NCI-H748 (cell line): ENCODE measurements around the gene EGF.
"Not testable (repeated sequence)": the region's sequence is repeated elsewhere in the genome, so short reads cannot be mapped to it uniquely, and the experiment has no call there.

ENCODE experiments used
- DNase-seq: peaks from one replicate; lab custom pipeline; 2025; ENCODE audit not compliant: unreplicated experiment; lab: John Stamatoyannopoulos, UW

The EGF gene

DNA sequence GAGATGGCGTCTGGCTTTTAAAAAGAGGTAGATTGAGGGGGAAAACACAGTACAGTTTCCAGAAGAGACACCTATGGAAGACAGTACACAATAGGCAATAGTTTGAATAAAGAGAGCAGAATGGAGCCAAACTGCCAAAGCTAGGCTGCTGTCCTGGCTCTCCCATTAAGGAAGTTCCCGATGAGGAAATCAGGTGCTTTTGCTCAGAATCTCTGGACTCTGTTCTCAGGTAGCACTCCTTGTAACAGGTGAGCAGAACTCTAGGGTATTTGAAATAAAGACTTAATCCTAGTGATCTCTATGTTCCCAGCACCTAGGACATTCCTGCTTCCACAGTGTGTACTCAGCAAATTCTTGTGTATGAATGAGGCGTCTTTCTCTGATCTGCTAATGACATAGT, 1.6 kb downstream of the EGF start:
- no peak for DNase-seq

GRCh38 chr4:109915385-109916026, 2.8 kb downstream of the EGF start:
- DNase-seq: no peak

- DNase-seq: no peak
These were observed 3.3 kb downstream of the EGF start for GRCh38 chr4:109916027-109916409.

GRCh38 chr4:109921384-109921808, 8.7 kb downstream of the EGF start:
- peak; percentile 18 for DNase-seq

DNA sequence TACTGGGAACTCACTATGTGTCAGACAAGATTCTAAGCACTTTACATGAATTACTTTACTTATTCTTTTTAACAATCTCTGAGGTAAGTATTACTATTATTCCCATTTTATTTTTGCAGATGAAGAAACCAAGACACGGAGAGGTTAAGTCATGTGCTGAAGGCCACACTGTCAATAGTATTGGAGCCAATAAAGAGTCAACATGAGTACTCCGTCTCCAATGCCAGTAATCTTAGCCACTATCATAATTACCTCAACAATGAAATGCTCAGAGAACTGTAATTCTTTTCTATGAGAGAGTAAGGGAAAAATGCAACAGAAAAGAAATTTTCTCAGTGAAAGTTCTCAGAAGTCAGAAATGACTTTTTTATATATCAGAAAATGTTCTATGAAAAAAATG, 12.7 kb downstream of the EGF start:
- DNase-seq: no peak

DNA sequence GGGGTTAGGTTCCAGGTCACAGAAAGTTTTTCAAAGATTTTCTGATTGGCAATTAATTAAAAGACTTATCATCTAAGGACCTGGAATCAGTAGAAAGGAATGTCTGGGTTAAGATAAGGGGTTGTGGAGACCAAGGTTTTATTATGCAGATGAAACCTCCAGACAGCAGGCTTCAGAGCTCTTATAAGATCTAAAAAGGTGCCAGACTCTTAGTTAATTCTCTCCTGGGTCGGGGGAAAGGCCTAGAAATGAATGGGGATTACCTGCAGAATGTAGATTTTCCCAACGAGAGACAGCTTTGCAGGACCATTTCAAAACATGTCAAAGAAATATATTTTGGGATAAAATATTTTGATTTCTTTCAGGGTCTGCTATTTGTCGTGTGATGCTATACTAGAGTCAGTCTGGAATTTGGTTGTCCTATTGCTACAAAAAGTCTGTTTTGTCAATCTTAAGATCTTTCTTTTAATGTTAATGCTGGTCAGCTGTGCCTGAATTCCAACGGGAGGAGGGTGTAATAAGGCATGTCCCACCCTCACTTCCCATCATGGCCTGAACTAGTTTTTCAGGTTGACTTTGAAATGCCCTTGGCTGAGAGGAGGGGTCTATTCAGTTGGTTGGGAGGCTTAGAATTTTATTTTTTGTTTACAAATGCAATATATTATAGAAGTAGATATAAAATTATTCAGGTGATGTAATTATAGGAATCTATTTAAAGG, 15.8 kb downstream of the EGF start:
- DNase-seq: no peak

DNA sequence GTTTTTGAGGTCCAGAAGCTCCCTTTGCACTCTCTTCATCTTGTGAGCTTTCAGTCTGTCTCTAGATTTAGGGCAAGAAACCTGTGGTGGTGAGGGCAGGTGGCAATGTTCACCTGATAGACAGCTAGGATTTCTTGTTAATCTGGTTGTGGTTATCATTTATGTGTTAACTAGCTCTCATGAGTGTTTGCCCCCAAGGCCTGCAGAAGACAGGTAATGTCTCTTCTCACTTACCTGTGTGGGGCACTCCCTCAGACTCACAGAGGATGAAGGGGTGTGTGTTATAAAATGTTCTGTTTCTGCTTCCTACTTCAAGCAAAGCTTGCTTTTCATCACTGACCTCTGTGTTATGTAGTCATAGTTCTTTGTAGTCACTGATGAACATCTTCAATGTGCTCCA, 17.8 kb downstream of the EGF start:
- DNase-seq: no peak

DNA sequence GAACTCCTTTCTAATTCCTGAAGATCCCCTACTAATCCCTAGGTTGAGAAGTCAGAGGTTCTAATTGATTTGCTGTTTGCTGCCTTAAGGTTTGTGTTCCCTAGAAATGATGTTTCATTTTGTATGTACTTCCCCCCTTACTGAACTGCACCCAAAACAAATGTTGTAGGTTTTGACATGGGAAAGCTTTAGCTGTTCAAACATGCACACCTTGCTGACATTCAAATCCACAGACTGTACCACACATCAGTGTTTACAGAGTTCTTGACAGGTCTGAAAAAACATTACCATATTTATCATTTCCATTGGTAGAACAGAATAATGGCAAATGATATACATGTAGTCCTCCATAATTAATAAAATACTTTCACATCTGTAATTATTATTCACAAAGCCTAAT, 18.2 kb downstream of the EGF start:
- no peak for DNase-seq

DNA sequence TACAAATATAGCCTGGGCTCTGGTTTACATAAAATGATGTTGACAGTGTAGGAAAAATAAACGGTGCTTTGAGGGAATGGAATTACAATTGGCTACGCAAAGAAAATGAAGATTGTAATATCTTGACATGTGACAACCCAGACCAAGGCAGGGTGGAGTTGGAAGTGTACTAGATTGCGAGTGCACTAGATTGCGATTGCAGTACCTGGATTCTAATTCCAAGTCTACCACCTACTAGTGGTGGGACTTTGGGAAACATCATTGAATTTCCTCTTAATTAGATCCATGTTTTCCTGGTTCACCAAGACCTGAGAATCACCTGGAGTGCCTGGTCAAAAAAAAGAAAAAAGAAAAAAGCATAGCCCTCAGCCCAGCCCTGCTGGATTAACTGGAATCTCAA, 18.6 kb downstream of the EGF start:
- DNase-seq: no peak

DNA sequence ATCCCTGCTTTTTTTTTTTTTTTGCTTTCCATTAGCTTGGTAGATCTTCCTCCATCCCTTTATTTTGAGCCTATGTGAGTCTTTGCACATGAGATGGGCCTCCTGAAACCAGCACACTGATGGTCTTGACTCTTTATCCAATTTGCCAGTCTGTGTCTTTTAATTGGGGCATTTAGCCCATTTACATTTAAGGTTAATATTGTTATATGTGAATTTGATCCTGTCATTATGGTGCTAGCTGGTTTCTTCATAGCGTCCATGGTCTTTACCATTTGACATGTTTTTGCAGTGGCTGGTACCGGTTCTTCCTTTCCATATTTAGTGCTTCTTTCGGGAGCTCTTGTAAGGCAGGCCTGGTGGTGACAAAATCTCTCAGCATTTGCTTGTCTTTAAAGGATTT, 24.7 kb downstream of the EGF start:
- DNase-seq: not testable (repeated sequence)

GRCh38 chr4:109939190-109939589, 26.5 kb downstream of the EGF start:
- no peak for DNase-seq

DNA sequence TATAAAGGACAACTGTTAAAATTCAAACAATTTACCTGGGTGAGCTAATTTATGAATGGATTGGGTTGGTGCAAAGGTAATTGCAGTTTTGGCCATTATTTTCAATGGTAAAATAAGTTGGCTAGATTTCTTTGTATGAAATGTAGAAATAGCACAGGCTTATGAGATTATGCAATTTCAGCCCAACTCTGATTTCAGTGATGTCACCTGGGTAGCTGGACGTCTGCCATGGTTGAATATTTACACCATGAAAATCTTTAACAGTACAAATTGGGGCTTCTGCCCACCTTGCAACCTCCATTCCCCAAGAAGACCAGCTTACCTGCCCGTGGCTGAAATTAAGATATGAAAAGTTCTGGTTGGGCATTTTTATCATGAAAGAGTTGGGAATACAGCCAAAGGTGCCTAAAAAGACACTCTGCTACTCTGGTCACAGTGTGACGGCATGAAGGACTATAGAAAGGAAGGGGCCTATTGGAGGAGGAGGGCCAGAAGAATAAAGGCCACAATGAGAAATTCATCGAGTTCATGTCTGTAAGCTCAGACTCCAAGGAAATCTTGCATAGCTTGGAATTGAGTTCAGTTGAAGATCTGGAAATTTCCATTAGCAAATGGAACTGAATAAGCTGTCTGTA, 29.7 kb downstream of the EGF start:
- DNase-seq: no peak

- no peak for DNase-seq
These were observed 31.1 kb downstream of the EGF start for GRCh38 chr4:109943745-109944144.

GRCh38 chr4:109944591-109944990, 31.9 kb downstream of the EGF start:
- DNase-seq: no peak

DNA sequence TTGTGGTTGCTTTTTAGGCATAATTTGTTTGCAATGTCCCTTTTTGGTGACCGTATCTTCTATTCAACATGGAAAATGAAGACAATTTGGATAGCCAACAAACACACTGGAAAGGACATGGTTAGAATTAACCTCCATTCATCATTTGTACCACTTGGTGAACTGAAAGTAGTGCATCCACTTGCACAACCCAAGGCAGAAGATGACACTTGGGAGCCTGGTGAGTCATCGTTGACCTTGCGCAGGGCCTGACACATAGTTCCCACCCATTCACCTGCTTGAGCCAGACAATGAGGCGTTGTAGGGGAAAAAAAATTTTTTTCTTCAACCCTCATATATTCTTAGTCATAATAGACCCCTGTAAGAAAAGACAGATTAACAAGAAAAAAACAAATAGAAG, 32.4 kb downstream of the EGF start:
- DNase-seq: no peak

GRCh38 chr4:109946120-109946519, 33.4 kb downstream of the EGF start:
- no peak for DNase-seq

GRCh38 chr4:109947457-109947856, 34.8 kb downstream of the EGF start:
- no peak for DNase-seq

- DNase-seq: no peak
These were observed 35.2 kb downstream of the EGF start for GRCh38 chr4:109947918-109948317.

DNA sequence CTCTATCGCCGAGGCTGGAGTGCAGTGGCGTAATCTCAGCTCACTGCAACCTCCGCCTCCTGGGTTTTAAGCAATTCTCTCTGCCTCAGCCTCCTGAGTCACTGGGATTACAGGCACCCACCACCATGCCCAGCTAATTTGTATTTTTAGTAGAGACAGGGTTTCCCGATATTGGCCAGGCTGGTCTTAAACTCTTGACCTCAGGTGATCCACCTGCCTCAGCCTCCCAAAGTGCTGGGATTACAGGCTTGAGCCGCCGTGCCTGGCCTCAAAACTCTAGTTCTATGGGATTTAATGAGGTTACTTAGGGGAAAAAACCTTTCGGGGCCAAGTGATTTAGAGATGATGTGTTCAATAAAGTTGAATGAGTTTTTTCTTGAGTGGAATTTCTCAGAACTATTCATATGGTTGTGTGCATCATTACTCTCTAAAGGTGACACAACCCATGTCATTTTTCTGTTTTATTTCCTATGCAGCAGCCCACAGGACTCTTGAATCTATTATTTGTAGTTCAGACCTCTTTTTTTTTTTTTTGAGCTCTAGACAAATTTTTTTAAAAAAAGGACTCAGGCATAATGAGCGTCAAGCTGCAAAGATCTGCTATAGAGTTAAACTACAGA, 36.5 kb downstream of the EGF start:
- not testable (repeated sequence) for DNase-seq

DNA sequence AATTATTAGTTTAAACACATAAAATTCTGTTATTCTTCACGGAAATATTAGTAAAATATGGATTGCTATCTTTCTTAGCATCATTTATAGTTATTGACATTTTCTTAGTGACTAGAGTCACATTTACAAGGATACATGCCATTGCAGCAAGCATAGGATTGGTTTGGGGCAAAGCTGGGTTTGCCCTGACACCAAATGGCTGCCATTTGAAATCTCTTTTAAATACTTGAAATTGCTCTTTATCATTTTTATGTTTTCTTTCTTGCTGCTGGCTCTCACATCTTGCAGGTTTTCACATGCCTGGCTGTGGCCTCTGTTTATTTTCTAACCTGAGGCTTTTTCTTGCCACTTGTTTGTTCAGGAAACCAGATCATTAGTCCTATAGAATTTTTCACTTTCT, 39.9 kb downstream of the EGF start:
- no peak for DNase-seq

GRCh38 chr4:109953556-109953955, 40.9 kb downstream of the EGF start:
- DNase-seq: no peak

- no peak for DNase-seq
These were observed 42.5 kb downstream of the EGF start for GRCh38 chr4:109955146-109955545.
